OCI-LY1 (cell line): Measurements from ENCODE around the gene EFEMP2.

ENCODE experiments used
- H2AFZ ChIP-seq: fragments of 200-600 bp; sonication (generic), shearing (Covaris generic); 2 replicates; pipeline ENCODE4 v1.6.0; 2014; ENCODE audit warnings: antibody characterized with exemption, mild to moderate bottlenecking, low read length
- H3F3A ChIP-seq: fragments of 200-600 bp; sonication (generic), shearing (Covaris generic); 2 replicates; pipeline ENCODE4 v1.6.0; 2014; ENCODE audit warnings: mild to moderate bottlenecking, antibody characterized with exemption, low read length, moderate library complexity; ENCODE audit not compliant: insufficient read depth
- H3K27ac ChIP-seq: fragments of 200-600 bp; sonication (generic); 2 replicates; pipeline ENCODE4 v1.5.1; 2014; ENCODE audit warnings: low read length, mixed run types, mild to moderate bottlenecking, low read depth; ENCODE audit not compliant: poor library complexity, severe bottlenecking
- H3K27me3 ChIP-seq: fragments of 200-600 bp; sonication (generic); 2 replicates; pipeline ENCODE4 v1.6.0; 2014; ENCODE audit warnings: antibody characterized with exemption, mild to moderate bottlenecking, low read length, moderate library complexity; ENCODE audit not compliant: insufficient read depth
- H3K36me3 ChIP-seq: fragments of 200-600 bp; sonication (generic); 2 replicates; pipeline ENCODE4 v1.6.1; 2014; ENCODE audit warnings: mild to moderate bottlenecking, antibody characterized with exemption, low read length, moderate library complexity, mixed read lengths; ENCODE audit not compliant: insufficient read depth
- H3K4me1 ChIP-seq: fragments of 200-600 bp; sonication (generic); 2 replicates; pipeline ENCODE4 v1.5.1; 2014; ENCODE audit warnings: mild to moderate bottlenecking, low read length, moderate library complexity; ENCODE audit not compliant: insufficient read depth, severe bottlenecking
- H3K4me2 ChIP-seq: fragments of 200-600 bp; sonication (generic), shearing (Covaris generic); 2 replicates; pipeline ENCODE4 v1.6.1; 2014; ENCODE audit warnings: low read length
- H3K4me3 ChIP-seq: fragments of 200-600 bp; sonication (generic); 2 replicates; pipeline ENCODE4 v1.5.1; 2014; ENCODE audit warnings: low read length, low read depth, mild to moderate bottlenecking, mixed read lengths; ENCODE audit not compliant: poor library complexity, severe bottlenecking
- H3K79me2 ChIP-seq: fragments of 200-600 bp; shearing (Covaris generic); 2 replicates; pipeline ENCODE4 v1.6.1; 2016; ENCODE audit warnings: mixed run types, low read length, mixed read lengths; ENCODE audit not compliant: insufficient read depth
- H3K9ac ChIP-seq: fragments of 200-600 bp; sonication (generic), shearing (Covaris generic); 2 replicates; pipeline ENCODE4 v1.6.1; 2014; ENCODE audit warnings: mild to moderate bottlenecking, low read length, mixed read lengths
- H3K9me2 ChIP-seq: fragments of 200-600 bp; sonication (generic), shearing (Covaris generic); 2 replicates; pipeline ENCODE4 v1.6.1; 2014; ENCODE audit warnings: low read depth, mild to moderate bottlenecking, low read length, mixed read lengths
- H3K9me3 ChIP-seq: fragments of 200-600 bp; shearing (Covaris generic); 2 replicates; pipeline ENCODE4 v1.6.1; 2014; ENCODE audit warnings: low read length, mixed read lengths
- H4K20me1 ChIP-seq: fragments of 200-600 bp; sonication (generic), shearing (Covaris generic); 2 replicates; pipeline ENCODE4 v1.6.0; 2016; ENCODE audit warnings: mild to moderate bottlenecking, low read length; ENCODE audit not compliant: insufficient read depth
- EZH2 ChIP-seq: fragments of 200-600 bp; sonication (generic), shearing (Covaris generic); IDR thresholded peaks from 2 replicates; pipeline ENCODE4 v1.8.0; 2017; ENCODE audit warnings: borderline replicate concordance, mixed run types, mild to moderate bottlenecking, antibody characterized with exemption, low read length, moderate library complexity, mixed read lengths
- TF ChIP-seq, protein P1 (sequence below): fragments of 200-600 bp; sonication (generic), shearing (Covaris generic); IDR thresholded peaks from 2 replicates; pipeline ENCODE4 v1.5.1; 2017; ENCODE audit warnings: mild to moderate bottlenecking, antibody characterized with exemption, low read length, moderate library complexity, mixed read lengths

Gene EFEMP2

DNA sequence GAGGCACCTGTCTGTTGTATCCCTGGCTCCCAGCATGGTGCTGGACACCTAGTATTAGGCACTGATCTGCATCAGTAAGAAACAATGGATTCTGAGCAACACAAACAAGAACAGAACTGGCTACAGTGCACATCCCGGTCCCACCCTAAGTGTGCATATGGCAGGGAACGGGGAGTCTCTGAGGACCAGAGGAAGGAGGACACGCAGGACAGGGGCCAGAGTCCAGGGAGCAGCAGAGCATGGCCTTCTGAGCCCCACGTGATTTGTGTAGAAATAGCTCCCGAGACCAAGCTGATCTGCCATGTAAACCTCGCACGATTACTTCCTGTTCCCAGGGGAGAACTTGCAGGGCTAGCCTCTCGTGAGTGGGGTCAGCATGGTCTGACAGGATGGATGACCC, 51.5 kb downstream of the EFEMP2 start:
- Histone ChIP-seq H3K4me3 (no peak overlapping the region), H3K4me1 (peaks cover 7% of the 10 kb centered on the region), H3K27me3 (peaks cover 11% of the 10 kb centered on the region; the same call in 1 of the 2 replicates), H4K20me1 (no peaks in the 10 kb centered on the region), H2AFZ (no peak overlapping the region), H3K79me2 (no peaks in the 10 kb centered on the region), H3F3A (no peaks in the 10 kb centered on the region), H3K9me2 (no peaks in the 10 kb centered on the region), H3K36me3 (no peaks in the 10 kb centered on the region), H3K9ac (no peak overlapping the region), H3K4me2 (no peak overlapping the region), H3K9me3 (no peaks in the 10 kb centered on the region), H3K27ac (no peak overlapping the region)
- TF ChIP-seq, protein P1, sequence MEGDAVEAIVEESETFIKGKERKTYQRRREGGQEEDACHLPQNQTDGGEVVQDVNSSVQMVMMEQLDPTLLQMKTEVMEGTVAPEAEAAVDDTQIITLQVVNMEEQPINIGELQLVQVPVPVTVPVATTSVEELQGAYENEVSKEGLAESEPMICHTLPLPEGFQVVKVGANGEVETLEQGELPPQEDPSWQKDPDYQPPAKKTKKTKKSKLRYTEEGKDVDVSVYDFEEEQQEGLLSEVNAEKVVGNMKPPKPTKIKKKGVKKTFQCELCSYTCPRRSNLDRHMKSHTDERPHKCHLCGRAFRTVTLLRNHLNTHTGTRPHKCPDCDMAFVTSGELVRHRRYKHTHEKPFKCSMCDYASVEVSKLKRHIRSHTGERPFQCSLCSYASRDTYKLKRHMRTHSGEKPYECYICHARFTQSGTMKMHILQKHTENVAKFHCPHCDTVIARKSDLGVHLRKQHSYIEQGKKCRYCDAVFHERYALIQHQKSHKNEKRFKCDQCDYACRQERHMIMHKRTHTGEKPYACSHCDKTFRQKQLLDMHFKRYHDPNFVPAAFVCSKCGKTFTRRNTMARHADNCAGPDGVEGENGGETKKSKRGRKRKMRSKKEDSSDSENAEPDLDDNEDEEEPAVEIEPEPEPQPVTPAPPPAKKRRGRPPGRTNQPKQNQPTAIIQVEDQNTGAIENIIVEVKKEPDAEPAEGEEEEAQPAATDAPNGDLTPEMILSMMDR: no peak
- TF ChIP-seq EZH2: no peak

DNA sequence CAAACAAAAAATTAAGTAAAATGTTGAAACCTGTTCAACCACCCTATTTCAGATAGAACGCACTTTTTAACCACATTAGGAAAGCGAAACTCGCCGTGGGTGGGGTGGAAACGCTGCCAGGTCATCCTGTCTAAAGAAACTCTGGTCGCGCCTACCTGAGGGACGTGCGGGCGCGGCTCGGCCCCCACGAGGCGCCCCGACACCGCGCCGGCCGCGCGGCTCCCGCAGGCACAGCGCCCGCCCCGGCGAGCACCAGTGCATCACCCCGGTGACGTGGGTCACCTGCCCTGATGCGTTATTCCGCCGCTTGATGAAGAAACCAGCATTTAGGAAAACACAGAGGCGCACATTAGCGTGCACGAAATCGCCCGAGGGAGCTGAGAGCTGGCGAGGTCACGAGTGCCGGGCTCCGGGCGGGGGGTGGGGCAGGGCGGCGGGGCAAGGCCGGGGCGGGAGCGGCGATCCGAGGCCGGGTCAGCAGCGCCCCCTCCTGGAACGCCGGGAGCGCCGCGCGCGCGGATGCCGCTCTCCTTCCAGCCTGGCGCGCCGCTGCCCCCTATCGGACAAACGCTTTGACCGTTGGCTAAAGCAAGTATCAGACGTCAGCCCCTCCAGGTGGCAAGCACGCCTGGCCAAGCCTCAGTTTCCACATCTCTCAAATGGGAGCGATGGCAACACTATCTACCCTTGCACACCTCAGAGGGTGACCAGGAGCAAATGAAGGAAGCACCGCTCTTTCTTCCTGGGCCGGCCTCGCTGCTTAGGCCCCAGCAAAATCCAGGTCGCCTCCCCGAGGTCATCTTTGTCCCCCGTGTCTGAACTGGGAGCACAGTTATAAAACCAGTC, 54.5 kb downstream of the EFEMP2 start:
- Histone ChIP-seq H3K27ac (no peak overlapping the region), H3K4me2 (peak overlapping the region; percentile 68), H3K79me2 (no peaks in the 10 kb centered on the region), H2AFZ (peak overlapping the region; percentile 18; the same call in 1 of the 2 replicates), H4K20me1 (no peaks in the 10 kb centered on the region), H3K27me3 (peaks cover 7% of the 10 kb centered on the region), H3F3A (no peaks in the 10 kb centered on the region), H3K9me3 (no peaks in the 10 kb centered on the region), H3K36me3 (no peaks in the 10 kb centered on the region), H3K9me2 (no peaks in the 10 kb centered on the region), H3K9ac (peak overlapping the region; percentile 66), H3K4me3 (peak overlapping the region; percentile 60), H3K4me1 (peaks cover 7% of the 10 kb centered on the region)
- TF ChIP-seq, protein P1: peak; percentile 92
- no peak for TF ChIP-seq EZH2

DNA sequence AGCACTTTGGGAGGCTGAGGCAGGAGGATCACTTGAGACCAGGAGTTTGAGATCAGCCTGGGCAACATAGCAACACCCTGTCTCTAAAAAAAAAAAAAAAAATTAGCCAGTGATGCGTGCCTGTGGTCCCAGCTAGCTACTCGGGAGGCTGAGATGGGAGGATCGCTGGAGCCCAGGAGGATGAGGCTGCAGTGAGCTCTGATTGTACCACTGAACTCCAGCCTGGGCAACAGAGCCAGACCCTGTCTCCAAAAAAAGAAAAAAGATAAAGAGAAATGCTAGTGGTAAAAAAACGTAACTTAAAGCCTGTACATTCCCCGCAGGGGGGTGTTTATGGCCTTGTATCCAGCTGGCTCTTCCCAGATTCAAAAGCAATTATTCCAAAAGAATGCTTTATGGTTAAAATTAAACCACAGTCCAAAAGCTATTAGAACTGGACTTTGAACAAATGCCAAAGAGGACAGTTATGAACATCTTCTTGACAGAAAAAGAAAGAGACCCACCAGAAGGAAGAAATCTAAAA, 55.2 kb downstream of the EFEMP2 start:
- Histone ChIP-seq H3K9me2 (no peaks in the 10 kb centered on the region), H3K4me2 (peak overlapping the region; percentile 68), H3K9me3 (no peaks in the 10 kb centered on the region), H2AFZ (peak overlapping the region; percentile 18; the same call in 1 of the 2 replicates), H3K27ac (no peak overlapping the region), H3K36me3 (no peaks in the 10 kb centered on the region), H3K27me3 (peaks cover 9% of the 10 kb centered on the region), H3K4me3 (peak overlapping the region; percentile 60), H3K9ac (peak overlapping the region; percentile 66), H3K79me2 (no peaks in the 10 kb centered on the region), H4K20me1 (no peaks in the 10 kb centered on the region), H3K4me1 (peaks cover 7% of the 10 kb centered on the region), H3F3A (no peaks in the 10 kb centered on the region)
- TF ChIP-seq, protein P1: no peak
- TF ChIP-seq EZH2: no peak
